GM21737 (cell line): ENCODE measurements around the gene TUBA3D.
"Not testable (repeated sequence)": the region's sequence is repeated elsewhere in the genome, so short reads cannot be mapped to it uniquely, and the experiment has no call there.

ENCODE experiments used
- ATAC-seq: cut with Tn5 transposase; IDR thresholded peaks from one replicate; pipeline ENCODE4 v1.9.1; 2021; ENCODE audit warnings: mild to moderate bottlenecking, moderate library complexity; ENCODE audit not compliant: unreplicated experiment

Gene TUBA3D

GRCh38 chr2:131530626-131531344, 54.9 kb downstream of the TUBA3D start:
- ATAC-seq, result not testable (repeated sequence)

DNA sequence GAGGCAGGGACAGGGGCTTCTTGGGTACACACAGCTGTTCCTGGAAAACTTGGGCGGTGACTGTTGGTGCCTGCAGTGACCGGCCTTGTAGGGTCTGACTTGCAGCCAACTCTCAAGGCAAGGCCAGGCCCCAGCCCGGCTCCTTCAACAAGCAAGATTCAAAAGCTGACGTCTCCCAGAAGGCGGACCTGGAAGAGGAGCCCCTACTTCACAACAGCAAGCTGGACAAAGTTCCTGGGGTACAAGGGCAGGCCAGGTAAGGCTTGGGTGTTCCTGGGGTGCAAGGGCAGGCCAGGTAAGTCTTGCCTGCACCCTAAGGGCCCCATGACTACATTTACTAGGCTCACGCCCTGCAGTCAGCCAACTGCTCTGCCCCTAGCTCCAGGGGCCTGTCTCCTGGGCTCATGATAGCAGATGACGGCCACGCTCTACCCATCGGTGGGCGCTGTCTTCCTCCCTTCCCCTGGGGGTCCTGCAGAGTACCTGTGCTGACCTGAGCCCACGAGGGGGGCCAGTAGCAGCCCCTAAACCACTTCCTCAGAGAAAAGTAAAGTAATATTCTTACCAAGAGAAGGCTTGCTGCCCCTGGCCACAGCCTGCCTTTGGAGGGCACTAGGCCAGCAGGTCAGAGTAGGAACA, 55.7 kb downstream of the TUBA3D start:
- not testable (repeated sequence) for ATAC-seq
